ENCODE data around the gene SHISA2. TPM values are rescaled to one million over a fixed set of nuclear protein-coding genes. Genes with fewer than 3 reads are reported as not detected.
A peak's percentile ranks its signal among the peaks of the same experiment; 100 is the strongest.

Gene SHISA2
- total and polyA plus RNA-seq, 4 donors = 0.68 to 20.1 (median 8.8) TPM

GRCh38 chr13:26050568-26051230 is 1.1 kb downstream of the SHISA2 start:
- peaks cover 0 to 28% (median 4%) of the 10 kb centered on the region in 5 donors for H3K4me1 ChIP-seq (ENCODE audit: control insufficient read depth in 5 of 5, insufficient read depth in 5 of 5, low read length in 5 of 5)
- peaks cover 0 to 6% (median 0%) of the 10 kb centered on the region in 4 donors for H3K9me3 ChIP-seq (ENCODE audit: control insufficient read depth in 4 of 4, insufficient read depth in 3 of 4, low read length in 3 of 4)
- H3K27ac ChIP-seq (ENCODE audit: low read depth in 1 of 2, low read length in 1 of 2) = peak overlapping the region in 1 of 2 donors; percentile 34
- peak overlapping the region in 1 of 2 donors; percentile 92 for H3K9ac ChIP-seq (ENCODE audit: insufficient read depth in 1 of 2, low read length in 2 of 2)
- no peak for TF ChIP-seq CTCF (IDR thresholded peaks at IDR 0.05; ENCODE audit: control extremely low read depth, extremely low read depth)
- WGBS, 2 donors = 3 to 4% methylated on average over 72 to 82 of the region's 82 CpGs
- ATAC-seq (ENCODE audit: insufficient read depth, low FRiP score) (peak; percentile 55), DNase-seq (peak; percentile 68 to 79 (median 69))
- H3K36me3 ChIP-seq (ENCODE audit: control insufficient read depth in 4 of 4, insufficient read depth in 4 of 4, low read length in 4 of 4) = peaks cover 0 to 25% (median 6%) of the 10 kb centered on the region in 4 donors
- H3K27me3 ChIP-seq (ENCODE audit: control insufficient read depth in 3 of 3, insufficient read depth in 3 of 3, low read length in 2 of 3) = no peaks in the 10 kb centered on the region
- peak overlapping the region; percentile 25 for H3K4me3 ChIP-seq

- DNase-seq (peak in 2 of 3 donors; percentile 45 to 53), ATAC-seq (ENCODE audit: insufficient read depth, low FRiP score) (no peak)
- peaks cover 0 to 6% (median 0%) of the 10 kb centered on the region in 4 donors for H3K9me3 ChIP-seq (ENCODE audit: control insufficient read depth in 4 of 4, insufficient read depth in 3 of 4, low read length in 3 of 4)
- no peak overlapping the region for H3K27ac ChIP-seq (ENCODE audit: low read depth in 1 of 2, low read length in 1 of 2)
- 56 to 68% methylated on average over 4 of the region's 4 CpGs for WGBS, 2 donors
- peaks cover 0 to 35% (median 9%) of the 10 kb centered on the region in 4 donors for H3K36me3 ChIP-seq (ENCODE audit: control insufficient read depth in 4 of 4, insufficient read depth in 4 of 4, low read length in 4 of 4)
- peaks cover 0 to 28% (median 4%) of the 10 kb centered on the region in 5 donors for H3K4me1 ChIP-seq (ENCODE audit: control insufficient read depth in 5 of 5, insufficient read depth in 5 of 5, low read length in 5 of 5)
- peak overlapping the region in 1 of 2 donors; percentile 92 for H3K9ac ChIP-seq (ENCODE audit: insufficient read depth in 1 of 2, low read length in 2 of 2)
- H3K4me3 ChIP-seq = no peak overlapping the region
- no peak for TF ChIP-seq CTCF (IDR thresholded peaks at IDR 0.05; ENCODE audit: control extremely low read depth, extremely low read depth)
- H3K27me3 ChIP-seq (ENCODE audit: control insufficient read depth in 3 of 3, insufficient read depth in 3 of 3, low read length in 2 of 3) = no peaks in the 10 kb centered on the region
Measured at GRCh38 chr13:26048741-26049140, 3.1 kb downstream of the SHISA2 start.

GRCh38 chr13:26047040-26047439 is 4.8 kb downstream of the SHISA2 start:
- WGBS, 2 donors = 91 to 93% methylated on average over 4 of the region's 4 CpGs
- no peak overlapping the region for H3K9ac ChIP-seq (ENCODE audit: insufficient read depth in 1 of 2, low read length in 2 of 2)
- H3K4me3 ChIP-seq = no peak overlapping the region
- H3K27ac ChIP-seq (ENCODE audit: low read depth in 1 of 2, low read length in 1 of 2) = no peak overlapping the region
- ATAC-seq (ENCODE audit: insufficient read depth, low FRiP score) (no peak), DNase-seq (no peak)
- TF ChIP-seq CTCF (IDR thresholded peaks at IDR 0.05; ENCODE audit: control extremely low read depth, extremely low read depth) = no peak
- H3K36me3 ChIP-seq (ENCODE audit: control insufficient read depth in 4 of 4, insufficient read depth in 4 of 4, low read length in 4 of 4) = peaks cover 0 to 35% (median 9%) of the 10 kb centered on the region in 4 donors
- peaks cover 0 to 6% (median 0%) of the 10 kb centered on the region in 4 donors for H3K9me3 ChIP-seq (ENCODE audit: control insufficient read depth in 4 of 4, insufficient read depth in 3 of 4, low read length in 3 of 4)
- no peaks in the 10 kb centered on the region for H3K27me3 ChIP-seq (ENCODE audit: control insufficient read depth in 3 of 3, insufficient read depth in 3 of 3, low read length in 2 of 3)
- H3K4me1 ChIP-seq (ENCODE audit: control insufficient read depth in 5 of 5, insufficient read depth in 5 of 5, low read length in 5 of 5) = peaks cover 0 to 24% (median 4%) of the 10 kb centered on the region in 5 donors
